Motor neuron (in vitro differentiated cells): Measurements from ENCODE around the gene TMEM245. TPM values are rescaled to one million over a fixed set of nuclear protein-coding genes. Genes with fewer than 3 reads are reported as not detected.

Source experiments
- ATAC-seq, 8 experiments: fragments of 200-7000 bp; cut with Tn5 transposase; replicated peaks in 6 of 8; 2 replicates each; pipeline ENCODE4 v1.8.0; 2021; ENCODE audit warnings: mild to moderate bottlenecking in 8 of 8, moderate library complexity in 8 of 8
- H3K27ac ChIP-seq, 2 donors: fragments of 250-450 bp; sonication (Bioruptor Pico); 2 replicates each; pipeline ENCODE4 v1.9.0; 2021; ENCODE audit warnings: antibody characterized with exemption in 2 of 2, mild to moderate bottlenecking in 2 of 2, moderate library complexity in 1 of 2
- H3K4me1 ChIP-seq, 2 donors: fragments of 250-450 bp; sonication (Bioruptor Pico); replicated peaks in 1 of 2; 2 replicates each; pipeline ENCODE4 v1.6.1; 2021; ENCODE audit warnings: antibody characterized with exemption in 2 of 2, mild to moderate bottlenecking in 2 of 2, moderate library complexity in 1 of 2
- H3K4me3 ChIP-seq, 5 donors: fragments of 250-450 bp; sonication (Bioruptor Pico); 2 replicates each; pipeline ENCODE4 v1.9.0; 2021; ENCODE audit warnings: antibody characterized with exemption in 5 of 5, mild to moderate bottlenecking in 5 of 5, moderate library complexity in 4 of 5
- WGBS, 10 experiments: fragments of 450-650 bp; shearing (Covaris generic); methylation state at CpG; one replicate each; pipeline ENCODE4 v1.0.0; 2022; 5-methylcytosine and 5-hydroxymethylcytosine counted together
- in situ Hi-C, 9 experiments: fragments of 400-800 bp; cut with MboI; loops; one replicate each; pipeline ENCODE4 v1.15.0; 2021; ENCODE audit warnings: low sequenced_read_pairs in 9 of 9, low pct_unique_long_range_greater_than_20kb in 2 of 9; ENCODE audit not compliant: unreplicated experiment in 9 of 9
- total RNA-seq, 8 experiments: library from RNA; unstranded; fragments of 300-600 nt; gene quantifications; 2 replicates each; pipeline versions ENCODE4 v1.2.3 to v1.2.4, GENCODE V29; 2022

The TMEM245 gene
- total RNA-seq, 8 experiments from 2014 or later = 18.1 to 53.1 (median 30.7) TPM

- in situ Hi-C loops = no loop called here
- H3K4me3 ChIP-seq = no peak overlapping the region
- WGBS, 10 experiments = 71 to 97% (median 86%) methylated on average over 2 to 6 of the region's 6 CpGs; no CpG with 5 or more reads in 2 of the 10 experiments
- H3K4me1 ChIP-seq = no peaks in the 10 kb centered on the region
- no peak overlapping the region for H3K27ac ChIP-seq
- ATAC-seq = no peak
These were observed 82.7 kb downstream of the TMEM245 start for GRCh38 chr9:109036744-109037680.

- no peak overlapping the region for H3K4me3 ChIP-seq
- in situ Hi-C loops = no loop called here
- H3K4me1 ChIP-seq = no peaks in the 10 kb centered on the region
- ATAC-seq = peak in 2 of 8 experiments; percentile 69 to 75
- 43 to 100% (median 88%) methylated on average over 1 to 2 of the region's 2 CpGs; no CpG with 5 or more reads in 1 of the 10 experiments for WGBS, 10 experiments
- no peak overlapping the region for H3K27ac ChIP-seq
These were observed 83.9 kb downstream of the TMEM245 start for GRCh38 chr9:109035684-109036423.

GRCh38 chr9:109033941-109034700 is 85.6 kb downstream of the TMEM245 start:
- H3K27ac ChIP-seq = no peak overlapping the region
- in situ Hi-C loops = no loop called here
- no peak for ATAC-seq

GRCh38 chr9:109031241-109031640 is 88.5 kb downstream of the TMEM245 start:
- no peak for ATAC-seq
- WGBS, 10 experiments = 73 to 100% (median 96%) methylated on average over 2 to 3 of the region's 3 CpGs; no CpG with 5 or more reads in 2 of the 10 experiments
- H3K4me3 ChIP-seq = no peak overlapping the region
- in situ Hi-C loops = no loop called here
- H3K4me1 ChIP-seq = no peaks in the 10 kb centered on the region
- H3K27ac ChIP-seq = no peak overlapping the region

More at GRCh38 chr9:109033941-109034700, 85.6 kb downstream of the TMEM245 start:
- H3K4me3 ChIP-seq = no peak overlapping the region
- no peaks in the 10 kb centered on the region for H3K4me1 ChIP-seq
- 93 to 100% (median 95%) methylated on average over 2 to 6 of the region's 6 CpGs; no CpG with 5 or more reads in 1 of the 10 experiments for WGBS, 10 experiments

GRCh38 chr9:109030426-109030825 is 89.3 kb downstream of the TMEM245 start:
- WGBS, 10 experiments = 90 to 100% (median 100%) methylated on average over 1 to 4 of the region's 4 CpGs
- ATAC-seq = no peak
- no peak overlapping the region for H3K27ac ChIP-seq

GRCh38 chr9:109028457-109028856 is 91.3 kb downstream of the TMEM245 start:
- Histone ChIP-seq H3K4me1 (no peaks in the 10 kb centered on the region), H3K27ac (no peak overlapping the region), H3K4me3 (no peak overlapping the region)
- 85 to 100% (median 100%) methylated on average over 1 to 4 of the region's 4 CpGs; no CpG with 5 or more reads in 1 of the 10 experiments for WGBS, 10 experiments
- in situ Hi-C loops = no loop called here
- ATAC-seq = no peak

More at GRCh38 chr9:109030426-109030825, 89.3 kb downstream of the TMEM245 start:
- Histone ChIP-seq H3K4me3 (no peak overlapping the region), H3K4me1 (no peaks in the 10 kb centered on the region)
- in situ Hi-C loops = no loop called here

GRCh38 chr9:109027176-109027575 is 92.6 kb downstream of the TMEM245 start:
- no peak overlapping the region for H3K4me3 ChIP-seq
- H3K4me1 ChIP-seq = no peaks in the 10 kb centered on the region
- ATAC-seq = no peak
- 80 to 100% (median 88%) methylated on average over 1 to 2 of the region's 2 CpGs; no CpG with 5 or more reads in 7 of the 10 experiments for WGBS, 10 experiments
- H3K27ac ChIP-seq = no peak overlapping the region
- in situ Hi-C loops = no loop called here

GRCh38 chr9:109026306-109026705 is 93.4 kb downstream of the TMEM245 start:
- Histone ChIP-seq H3K27ac (no peak overlapping the region), H3K4me1 (peaks cover 0 to 1% of the 10 kb centered on the region in 2 donors), H3K4me3 (no peak overlapping the region)
- WGBS, 10 experiments = 90 to 98% (median 92%) methylated on average over 3 to 7 of the region's 7 CpGs; no CpG with 5 or more reads in 1 of the 10 experiments
- in situ Hi-C loops = no loop called here
- no peak for ATAC-seq

- in situ Hi-C loops = no loop called here
- ATAC-seq = peak in 1 of 8 experiments; percentile 59
These were observed 96.9 kb downstream of the TMEM245 start for GRCh38 chr9:109022873-109023272.

GRCh38 chr9:109020581-109021511 is 98.9 kb downstream of the TMEM245 start:
- H3K27ac ChIP-seq = no peak overlapping the region
- ATAC-seq = peak in 2 of 8 experiments; percentile 28 to 55
- WGBS, 10 experiments = 82 to 100% (median 96%) methylated on average over 1 to 6 of the region's 6 CpGs
- no peak overlapping the region for H3K4me3 ChIP-seq
- in situ Hi-C loops = no loop called here
- H3K4me1 ChIP-seq = peaks cover 0 to 6% of the 10 kb centered on the region in 2 donors

More at GRCh38 chr9:109022873-109023272, 96.9 kb downstream of the TMEM245 start:
- H3K4me3 ChIP-seq = no peak overlapping the region
- peaks cover 0 to 6% of the 10 kb centered on the region in 2 donors for H3K4me1 ChIP-seq
- H3K27ac ChIP-seq = no peak overlapping the region

- in situ Hi-C loops = no loop called here
- ATAC-seq = no peak
- Histone ChIP-seq H3K4me1 (peaks cover 0 to 6% of the 10 kb centered on the region in 2 donors), H3K4me3 (no peak overlapping the region), H3K27ac (no peak overlapping the region)
- 89 to 100% (median 100%) methylated on average over 1 to 3 of the region's 3 CpGs; no CpG with 5 or more reads in 1 of the 10 experiments for WGBS, 10 experiments
These were observed 99.6 kb downstream of the TMEM245 start for GRCh38 chr9:109020113-109020512.

- Histone ChIP-seq H3K4me3 (no peak overlapping the region), H3K27ac (no peak overlapping the region), H3K4me1 (peaks cover 0 to 6% of the 10 kb centered on the region in 2 donors)
- ATAC-seq = no peak
- 87 to 100% (median 100%) methylated on average over 2 to 3 of the region's 3 CpGs; no CpG with 5 or more reads in 3 of the 10 experiments for WGBS, 10 experiments
- in situ Hi-C loops = no loop called here
These were observed 100.3 kb downstream of the TMEM245 start for GRCh38 chr9:109019420-109019819.
